GM19351 (cell line): ENCODE measurements around the gene MGP.
A peak's percentile ranks its signal among the peaks of the same experiment; 100 is the strongest.

Experiments used
- ATAC-seq: cut with Tn5 transposase; IDR thresholded peaks from one replicate; pipeline ENCODE4 v1.9.1; 2021; ENCODE audit warnings: mild to moderate bottlenecking, moderate library complexity; ENCODE audit not compliant: unreplicated experiment

The MGP gene

DNA sequence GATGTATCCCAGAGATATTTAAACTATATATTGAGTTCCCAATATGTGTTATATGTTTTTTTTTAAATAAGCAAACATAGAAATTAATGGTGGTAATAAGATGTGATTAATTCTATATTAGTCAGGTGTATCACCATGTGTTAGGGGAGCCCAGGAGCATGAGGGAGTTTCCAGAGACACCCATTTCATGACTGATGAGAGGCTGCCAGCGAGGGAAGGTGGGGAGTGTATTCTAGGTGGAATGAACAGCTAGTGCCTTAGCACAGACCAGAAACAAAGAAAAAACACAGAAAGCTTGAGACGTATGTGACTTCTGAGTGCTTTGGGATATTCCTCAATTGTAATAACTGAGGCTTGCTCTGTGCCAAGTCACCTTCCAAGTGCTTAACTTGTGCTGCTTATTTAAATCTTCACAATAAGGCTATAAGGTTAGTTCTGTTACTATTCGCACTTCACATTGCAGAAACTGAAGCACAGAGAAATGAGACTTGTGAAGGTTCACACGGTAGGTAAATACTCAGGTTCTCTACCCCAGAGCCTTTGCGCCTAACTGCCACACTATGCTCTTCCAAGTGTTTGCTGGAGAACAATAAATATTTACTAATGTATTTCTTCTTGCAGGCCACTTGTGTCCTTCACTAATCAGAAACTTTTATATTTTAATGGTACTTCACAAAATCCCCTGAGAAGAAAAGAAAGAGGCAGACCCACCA, 17.9 kb upstream of the MGP start:
- no peak for ATAC-seq

DNA sequence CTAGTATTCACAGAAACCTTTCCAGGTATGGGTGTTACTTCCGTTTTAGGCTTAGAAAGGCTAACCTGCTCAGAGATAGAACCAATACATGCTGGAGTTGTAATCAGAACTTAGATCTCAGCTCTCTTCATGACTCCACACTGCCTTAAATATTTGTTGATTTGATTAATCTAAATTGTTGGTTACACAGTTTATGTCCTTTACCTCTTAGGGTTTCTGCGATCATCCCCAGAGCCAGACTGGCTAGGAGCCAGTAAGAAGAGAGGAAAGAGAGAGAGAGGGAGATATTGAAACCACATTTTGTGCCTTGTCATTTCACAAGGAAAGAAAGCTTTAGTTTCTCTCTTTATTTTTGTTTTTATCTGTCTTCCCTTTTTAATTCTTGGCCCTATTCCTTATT, 16.8 kb upstream of the MGP start:
- ATAC-seq = no peak

DNA sequence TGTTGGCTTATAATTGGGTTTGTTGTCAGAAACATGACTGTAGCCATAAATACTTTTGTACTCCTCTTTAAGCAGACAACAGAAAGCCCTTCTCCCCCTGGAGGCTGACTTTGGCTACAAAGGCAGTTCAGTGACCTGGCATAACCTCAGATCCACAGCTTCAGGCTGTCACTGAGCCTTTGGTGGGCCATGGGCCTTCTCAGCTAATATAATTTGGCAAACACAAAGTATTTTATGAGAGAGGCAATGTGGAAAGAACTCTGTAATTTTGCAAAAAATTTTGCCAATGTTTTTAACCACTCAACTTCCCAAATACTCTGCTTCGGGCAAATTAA, 15.5 kb upstream of the MGP start:
- no peak for ATAC-seq

DNA sequence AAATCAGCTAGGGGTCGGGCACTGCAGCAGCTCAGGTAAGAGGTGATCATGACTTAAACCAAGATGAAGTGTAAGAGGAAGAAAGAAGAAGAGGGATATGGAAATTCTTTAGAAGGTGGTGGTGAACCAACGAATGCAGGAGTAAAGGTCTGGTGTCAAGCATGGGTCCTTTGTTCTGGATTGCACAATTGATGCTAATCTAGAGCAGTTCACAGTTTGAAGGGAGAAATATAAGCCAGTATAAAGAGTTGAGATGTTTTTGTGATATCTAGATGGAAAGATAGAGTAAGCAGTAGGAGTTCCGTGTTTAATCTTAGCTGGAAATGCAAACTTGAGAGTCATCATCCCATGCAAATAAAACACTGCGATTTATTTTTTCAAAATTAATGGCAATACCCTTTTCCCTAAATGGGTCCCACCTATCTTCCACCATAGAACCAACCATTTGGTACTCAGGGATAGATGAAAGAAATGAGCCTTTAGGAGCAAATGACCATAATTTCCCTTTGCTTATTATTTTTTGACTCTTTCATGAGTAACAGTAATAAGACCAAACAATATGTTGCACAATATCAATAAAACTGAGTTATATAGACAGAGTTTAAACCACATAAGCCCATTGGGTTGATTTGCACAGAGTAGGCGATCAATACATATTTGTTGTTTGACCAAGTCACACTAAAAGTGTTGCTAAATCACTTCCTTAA, 15.0 kb upstream of the MGP start:
- ATAC-seq = no peak

DNA sequence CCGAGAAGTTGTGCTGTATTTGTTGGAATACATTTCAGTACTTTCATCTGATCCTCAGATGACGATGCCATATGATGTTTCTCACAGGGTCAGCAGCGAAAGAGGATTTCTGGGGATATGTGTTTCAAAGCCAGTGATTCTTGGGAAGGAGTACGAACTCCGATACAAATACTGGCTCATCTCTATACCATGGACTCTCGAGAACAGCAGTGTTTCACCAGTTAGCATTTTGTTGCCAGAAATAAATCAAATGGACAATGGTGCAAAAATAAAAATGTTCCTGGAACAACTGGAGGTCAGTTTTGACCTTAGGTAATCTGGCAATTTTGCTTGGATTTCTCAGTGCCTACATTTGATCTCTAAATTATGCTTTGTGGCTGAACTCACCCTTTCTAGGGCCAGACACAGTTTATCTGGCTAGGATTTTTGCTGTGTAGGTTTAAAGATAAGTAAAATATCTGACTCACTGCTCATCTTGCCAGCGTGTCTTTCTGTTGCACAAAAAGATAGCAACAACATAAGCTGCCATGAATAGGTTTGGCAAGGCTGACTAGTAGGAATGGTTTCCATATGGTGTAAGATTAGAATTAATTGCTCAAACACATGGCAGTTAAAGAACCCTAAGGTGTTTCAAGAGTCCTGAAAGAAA, 11.0 kb upstream of the MGP start:
- ATAC-seq = no peak

DNA sequence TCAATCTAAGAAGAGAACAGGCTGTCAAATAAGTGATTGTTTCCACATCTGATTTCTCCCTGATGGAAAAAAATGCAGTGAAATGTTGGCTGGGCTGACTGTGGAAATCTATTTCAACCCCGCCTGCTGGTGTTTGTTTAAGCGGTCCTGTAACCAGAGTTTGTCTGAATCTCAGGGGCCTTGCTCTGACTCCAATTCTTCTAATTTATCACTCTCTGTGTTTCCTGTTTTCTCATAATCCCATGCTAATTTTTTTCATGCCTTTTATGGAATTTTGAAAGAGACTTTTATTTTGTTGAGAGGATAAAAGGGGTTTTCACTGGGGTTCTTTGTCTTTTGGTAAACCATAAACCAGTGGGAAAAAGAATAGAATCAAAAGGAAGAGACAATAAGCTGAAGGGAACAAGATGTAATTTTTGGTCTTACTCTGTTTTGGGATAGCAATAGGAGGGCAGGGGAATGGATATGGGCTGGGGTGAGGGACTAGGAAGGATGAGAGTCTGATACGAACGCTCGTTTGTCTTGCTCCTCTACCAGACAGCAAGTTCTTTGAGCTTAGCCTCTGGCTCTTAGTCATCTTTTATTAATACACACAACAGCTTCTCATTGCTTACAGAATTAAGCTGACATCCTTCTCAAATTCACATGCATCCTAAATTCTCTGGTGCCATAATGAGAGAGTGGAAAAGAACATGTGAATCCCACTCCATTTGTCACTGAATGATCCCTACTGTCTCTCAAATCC, 8.0 kb upstream of the MGP start:
- ATAC-seq = no peak

DNA sequence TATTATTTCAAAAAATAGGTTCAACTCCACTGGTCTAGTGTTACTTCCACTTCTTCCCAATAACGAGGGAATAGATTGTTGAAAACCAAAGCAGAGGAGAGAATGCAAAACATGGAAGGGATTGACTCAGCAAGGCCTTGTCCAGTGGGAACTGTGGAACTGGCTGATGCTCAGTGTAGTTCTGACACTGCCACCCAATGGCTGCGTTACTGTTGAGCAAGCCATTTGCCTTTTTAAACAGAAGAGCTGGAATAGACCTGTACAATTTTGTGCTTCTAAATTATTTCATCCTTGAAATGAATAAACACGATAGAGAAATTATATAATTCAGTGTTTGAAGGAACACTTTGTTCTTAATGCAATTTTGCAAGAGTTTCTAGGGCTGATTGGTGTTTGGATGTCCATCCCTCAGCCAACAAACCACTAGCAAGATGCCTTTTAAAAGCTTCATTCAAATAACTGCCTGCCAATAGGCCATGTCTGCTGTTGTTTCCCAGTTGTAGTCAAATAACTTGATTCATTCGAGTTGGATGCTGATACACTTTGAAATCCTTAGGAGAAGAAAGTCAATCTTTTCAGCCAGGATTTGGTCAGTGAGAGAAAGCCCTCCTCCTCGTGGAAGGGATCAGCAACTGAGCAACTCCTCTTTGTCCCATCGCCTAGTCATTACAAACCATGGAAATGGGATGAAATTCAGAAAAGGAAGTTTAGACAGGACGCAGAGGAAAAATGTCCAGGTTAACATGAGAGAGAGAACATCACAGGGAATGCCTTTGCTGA, 7.3 kb upstream of the MGP start:
- no peak for ATAC-seq

DNA sequence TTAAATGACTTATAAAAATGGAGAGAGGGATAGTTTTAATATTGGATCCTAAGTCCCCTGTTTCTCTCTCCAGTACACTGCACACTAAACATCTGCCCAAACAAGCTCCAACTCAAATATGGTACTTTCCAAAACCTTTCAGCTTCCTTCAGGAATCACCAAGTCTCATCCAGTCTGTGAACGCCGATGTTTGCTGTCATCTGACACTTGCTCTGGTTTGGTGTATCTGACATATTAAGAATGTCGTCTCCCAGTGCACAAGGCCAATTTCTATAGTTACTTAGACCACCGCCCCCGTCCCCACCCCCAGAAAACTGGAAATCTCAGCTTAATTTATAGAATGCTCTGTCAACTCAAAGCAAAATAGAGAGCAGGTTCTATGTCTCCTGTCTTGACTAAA, 5.0 kb upstream of the MGP start:
- no peak for ATAC-seq

DNA sequence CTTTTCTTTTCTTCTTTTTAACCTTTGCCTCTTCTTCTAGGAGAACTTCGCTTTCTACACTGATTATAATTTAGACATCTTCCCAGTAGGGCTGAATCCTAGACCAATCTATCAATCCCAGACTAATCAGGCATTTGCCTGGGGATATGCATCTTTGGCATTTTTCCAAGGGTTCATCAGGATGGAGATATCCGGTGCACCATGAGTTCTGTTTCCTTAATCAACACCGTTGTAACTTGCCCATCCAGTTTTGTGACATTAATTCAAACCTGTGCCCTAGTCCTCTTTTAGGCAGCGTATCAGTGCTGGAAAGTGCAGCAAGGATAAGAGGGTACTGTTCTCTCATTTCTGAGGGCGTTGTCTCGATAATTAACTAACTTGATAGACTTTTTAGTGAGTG, 617 bp upstream of the MGP start:
- ATAC-seq = no peak

DNA sequence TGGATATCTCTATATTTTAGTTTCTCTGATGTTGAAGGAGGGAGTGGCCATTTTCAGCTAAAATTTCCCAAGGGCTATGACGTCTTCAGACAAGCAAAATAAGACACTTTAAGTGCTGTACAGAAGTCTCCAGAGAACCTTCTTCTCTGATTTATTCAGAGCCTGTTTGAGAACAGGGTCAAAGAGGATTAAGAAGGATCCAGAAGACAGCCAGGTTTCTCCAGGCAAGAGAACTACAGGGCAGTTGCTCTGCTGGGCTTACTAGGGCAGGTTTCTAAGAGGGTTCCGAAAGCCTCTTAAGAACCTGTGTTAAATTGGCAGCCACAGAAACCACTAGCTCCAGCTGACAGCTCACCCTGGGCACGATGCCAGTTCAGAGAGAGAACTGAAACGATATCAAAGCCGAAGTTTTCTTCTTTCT, 1.2 kb downstream of the MGP start:
- ATAC-seq = peak; percentile 98

DNA sequence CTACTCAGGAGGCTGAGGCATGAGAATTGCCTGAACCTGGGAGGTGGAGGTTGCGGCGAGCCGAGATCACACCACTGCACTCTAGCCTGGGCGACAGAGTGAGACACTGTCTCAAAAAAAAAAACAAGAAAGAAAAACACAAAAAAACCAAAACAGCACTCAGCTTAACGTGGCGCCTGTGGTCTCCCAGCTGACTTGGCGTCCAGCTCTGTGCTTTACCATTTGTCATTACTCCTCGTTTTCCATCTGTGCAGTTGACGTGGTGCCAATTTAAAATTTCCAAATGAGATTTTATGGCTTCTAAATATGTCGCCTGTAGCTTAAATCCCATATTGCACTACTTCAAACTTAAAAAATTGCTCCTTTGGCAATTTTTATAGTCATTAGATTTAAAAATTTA, 2.0 kb downstream of the MGP start:
- no peak for ATAC-seq

DNA sequence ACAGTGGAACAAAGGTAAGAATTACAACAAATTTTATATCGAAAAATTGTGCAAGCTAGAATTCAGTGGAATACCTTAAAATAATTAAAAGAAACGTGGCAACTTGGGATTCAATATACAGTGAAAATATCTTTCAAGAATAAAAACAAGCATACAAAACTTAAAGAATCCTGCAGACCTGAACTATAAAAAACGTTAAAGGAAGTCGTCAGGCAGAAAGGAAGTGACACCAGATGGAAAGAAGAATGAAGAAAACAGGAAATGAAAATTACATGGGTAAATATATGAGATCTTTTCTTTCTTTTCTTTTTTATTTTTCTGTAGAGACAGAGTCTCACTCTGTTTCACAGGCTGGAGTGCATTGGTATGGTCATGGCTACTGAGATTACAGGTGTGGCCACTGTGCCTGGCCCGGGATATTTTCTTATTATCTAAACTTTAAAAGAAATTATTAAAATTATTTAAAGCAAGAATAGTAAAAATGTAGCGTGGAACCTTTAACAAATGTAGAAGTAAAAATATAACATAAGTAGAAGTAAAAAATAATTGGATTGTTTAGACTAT, 4.7 kb downstream of the MGP start:
- no peak for ATAC-seq

DNA sequence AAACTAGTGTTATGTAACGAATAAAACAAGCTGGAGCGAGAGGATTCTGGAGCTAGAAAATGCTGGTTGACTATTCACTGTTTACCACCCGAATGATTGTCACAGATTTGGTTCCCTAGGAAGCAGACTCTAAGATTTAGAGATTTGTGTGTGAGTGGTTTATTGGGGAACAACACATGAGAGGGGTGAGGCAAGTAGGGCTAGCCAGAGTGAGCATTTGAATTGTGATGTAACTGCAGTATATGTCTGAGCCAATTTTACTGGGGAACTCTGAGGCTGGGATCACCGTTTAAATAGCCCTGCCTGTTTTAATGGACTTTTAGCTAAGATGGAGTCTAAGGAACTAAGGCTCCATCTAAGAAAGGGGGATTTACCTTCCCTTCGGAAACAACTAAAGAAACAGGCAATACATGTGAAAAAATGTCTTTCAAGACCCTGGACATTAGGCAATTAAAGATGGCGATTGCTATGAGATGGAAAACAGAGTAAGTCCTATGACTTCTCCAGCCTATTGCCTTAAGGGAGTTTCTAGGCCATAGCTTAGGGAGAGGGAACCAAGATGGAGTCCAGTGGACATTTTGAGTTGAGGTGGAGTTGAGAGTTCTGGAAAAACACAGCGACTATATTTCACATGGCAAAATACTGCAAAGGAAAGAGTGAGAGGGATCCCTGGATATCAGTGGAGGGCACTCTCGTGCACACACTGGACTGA, 6.3 kb downstream of the MGP start:
- ATAC-seq = no peak

DNA sequence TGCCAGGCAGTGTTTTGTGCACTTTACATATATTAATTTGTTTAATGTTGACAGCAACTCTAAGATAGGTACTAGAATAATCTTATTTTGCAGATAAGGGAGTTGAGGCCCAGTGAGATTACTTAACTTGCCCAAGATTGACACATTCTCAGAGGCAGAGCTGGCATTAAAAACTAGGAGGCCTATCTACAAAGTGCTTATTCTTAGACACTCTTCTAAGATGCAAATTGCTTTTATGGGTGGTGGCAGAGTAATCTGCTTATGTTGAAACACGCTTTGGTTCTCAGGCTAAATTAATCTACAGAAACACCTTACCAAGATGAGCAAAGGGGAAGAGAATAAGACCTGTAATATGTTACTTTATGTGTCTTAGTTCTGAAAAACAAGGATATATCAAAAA, 7.2 kb downstream of the MGP start:
- no peak for ATAC-seq

DNA sequence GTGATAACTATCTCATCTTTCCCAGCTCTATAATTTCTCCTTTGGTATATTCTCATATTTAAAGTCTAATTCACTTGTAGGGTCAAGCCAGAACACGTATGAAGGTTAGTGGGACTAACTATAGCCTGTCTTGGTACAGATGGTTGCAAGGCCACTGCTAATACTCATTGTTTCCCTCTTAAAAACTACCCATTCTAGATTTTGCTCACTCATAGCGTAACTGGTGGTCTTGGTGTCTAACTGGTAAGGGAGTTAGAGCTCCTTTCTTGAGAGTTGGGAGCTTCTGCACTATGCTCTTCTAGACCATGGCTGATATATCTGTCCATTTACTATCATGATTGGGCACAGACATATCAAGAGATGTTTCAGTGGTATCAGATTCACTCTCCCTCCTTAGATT, 8.8 kb downstream of the MGP start:
- ATAC-seq = no peak

DNA sequence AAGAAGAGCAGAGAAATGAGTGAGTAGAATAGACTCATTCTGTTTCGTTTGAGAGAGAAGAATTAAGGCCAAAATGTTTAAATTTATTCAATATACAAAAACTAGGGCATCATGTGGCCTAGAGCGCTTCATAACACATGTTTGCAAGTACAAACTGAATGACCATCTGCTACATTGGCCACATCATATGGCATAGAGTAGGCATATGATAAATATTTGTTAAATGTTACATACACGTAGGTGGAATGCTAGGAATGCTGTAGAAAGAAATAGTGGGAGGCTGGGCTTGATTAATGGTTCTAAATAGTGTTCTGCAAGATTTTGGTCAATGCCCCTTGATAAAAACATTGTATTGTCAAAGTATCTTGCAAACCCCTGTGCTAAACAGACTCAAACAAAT, 10.8 kb downstream of the MGP start:
- no peak for ATAC-seq

DNA sequence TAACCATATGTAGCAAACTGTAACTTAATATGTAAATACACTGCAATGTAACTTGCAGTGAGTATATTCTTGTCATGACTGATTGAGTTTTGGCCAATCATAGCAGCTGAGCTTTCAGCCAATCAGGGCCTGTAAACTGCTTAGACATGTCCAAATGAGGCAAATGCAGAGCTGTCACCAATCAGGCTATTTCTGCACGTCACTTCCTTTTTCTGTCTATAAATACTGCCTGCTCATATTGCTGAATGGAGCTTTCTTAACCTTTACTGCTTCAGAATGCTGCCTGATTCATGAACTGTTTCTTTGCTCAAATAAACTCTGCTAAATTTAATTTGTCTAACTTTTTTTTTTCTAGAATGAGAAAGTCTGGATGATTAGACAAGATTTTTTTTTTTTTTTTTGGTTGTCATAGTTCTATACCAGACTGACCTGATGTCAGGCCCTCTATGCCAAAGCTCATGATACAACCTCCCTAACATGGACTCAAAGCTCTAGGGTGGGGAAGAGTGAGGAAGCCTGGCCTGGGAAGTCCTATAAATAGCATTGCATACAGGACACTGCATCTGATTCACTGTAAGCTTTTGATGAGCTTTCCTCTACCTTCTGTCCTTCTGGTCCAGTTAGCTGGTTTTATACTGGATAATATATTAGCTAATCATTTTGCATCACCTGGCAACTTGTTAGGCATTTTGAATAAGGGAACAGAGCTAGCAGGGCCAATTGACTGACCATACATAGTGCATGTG, 12.0 kb downstream of the MGP start:
- peak; percentile 40 for ATAC-seq

DNA sequence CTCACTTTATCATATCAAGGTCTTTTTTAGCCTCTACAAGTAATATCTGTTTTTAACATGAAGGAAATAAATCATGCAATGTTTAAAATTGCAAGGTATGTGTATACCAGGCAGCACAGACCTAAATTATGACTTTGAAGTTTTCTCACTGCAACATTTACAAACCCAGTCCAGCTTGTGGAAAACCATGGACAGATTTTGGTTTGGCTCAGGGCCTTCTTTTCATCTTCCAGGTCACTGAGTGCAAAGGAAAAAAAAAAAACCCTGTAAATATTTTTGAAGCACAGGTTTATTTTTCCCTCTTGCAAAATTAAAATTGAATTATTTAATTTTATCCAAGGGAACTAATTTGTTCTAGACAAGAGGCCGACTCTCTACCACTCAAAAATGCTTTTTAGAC, 13.8 kb downstream of the MGP start:
- ATAC-seq = no peak

DNA sequence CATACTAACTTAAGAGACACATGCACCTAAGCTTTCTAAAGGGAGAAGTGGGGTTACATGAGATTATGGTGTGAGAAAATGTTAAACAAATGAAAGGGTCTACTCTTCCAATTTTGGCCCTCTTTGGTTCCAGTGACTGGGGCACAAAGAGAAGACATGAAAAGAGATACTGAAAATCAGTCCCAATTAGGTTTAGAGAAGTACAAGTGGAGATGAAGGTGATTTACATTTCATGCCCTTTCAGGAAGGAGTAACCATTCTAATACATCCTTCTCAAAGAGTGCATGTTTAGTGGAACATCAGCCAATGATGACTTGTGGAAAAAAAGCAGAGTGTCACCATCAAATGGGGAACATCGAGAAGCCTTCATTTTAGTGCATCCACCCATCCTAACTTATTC, 14.4 kb downstream of the MGP start:
- ATAC-seq = no peak
